ENCODE results near the gene SNCA.

SNCA gene

DNA sequence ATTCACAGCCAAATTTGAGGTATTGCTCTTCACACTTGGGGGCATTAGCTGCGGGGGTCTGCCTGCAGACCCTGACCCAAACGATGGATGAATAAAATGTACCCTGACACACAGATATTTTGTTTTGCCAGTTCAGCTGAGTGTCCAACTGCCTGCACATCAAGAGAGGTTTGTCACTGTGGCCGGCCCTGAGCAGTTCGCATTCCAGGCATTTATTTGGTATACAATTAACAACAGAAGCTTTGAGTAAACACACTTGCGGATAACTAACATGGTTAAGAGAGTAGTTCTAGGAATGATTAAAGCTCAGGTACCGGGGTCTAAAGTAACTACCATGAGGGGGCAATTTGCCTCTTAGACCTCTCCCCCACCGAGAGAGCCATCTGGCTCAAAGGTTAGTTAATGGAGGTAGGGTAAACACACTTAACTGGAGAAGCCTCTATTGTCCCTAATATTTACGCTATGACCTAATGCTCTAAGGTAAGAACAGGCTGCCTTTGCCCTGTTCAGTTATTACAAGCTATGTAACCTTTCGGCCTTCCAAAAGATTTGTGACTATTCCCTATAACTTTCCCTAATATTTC is 162.0 kb downstream of the SNCA start:
- TF ChIP-seq ZNF565 (CRISPR knock-in tag; conservative IDR thresholded peaks at IDR 0.05; ENCODE audit: low read depth) (no peak), BACH2 (CRISPR knock-in tag; IDR thresholded peaks at IDR 0.05; ENCODE audit: borderline replicate concordance) (no peak), ZNF8 (CRISPR knock-in tag; IDR thresholded peaks at IDR 0.05) (no peak), CSDC2 (CRISPR knock-in tag; IDR thresholded peaks at IDR 0.05) (no peak), PPARA (CRISPR knock-in tag; IDR thresholded peaks at IDR 0.05; ENCODE audit: borderline replicate concordance) (no peak), OSR1 (CRISPR knock-in tag; IDR thresholded peaks at IDR 0.05) (no peak), ARNTL (CRISPR knock-in tag; IDR thresholded peaks at IDR 0.05; ENCODE audit: borderline replicate concordance, low read depth) (no peak)
- TF ChIP-seq, protein P1, sequence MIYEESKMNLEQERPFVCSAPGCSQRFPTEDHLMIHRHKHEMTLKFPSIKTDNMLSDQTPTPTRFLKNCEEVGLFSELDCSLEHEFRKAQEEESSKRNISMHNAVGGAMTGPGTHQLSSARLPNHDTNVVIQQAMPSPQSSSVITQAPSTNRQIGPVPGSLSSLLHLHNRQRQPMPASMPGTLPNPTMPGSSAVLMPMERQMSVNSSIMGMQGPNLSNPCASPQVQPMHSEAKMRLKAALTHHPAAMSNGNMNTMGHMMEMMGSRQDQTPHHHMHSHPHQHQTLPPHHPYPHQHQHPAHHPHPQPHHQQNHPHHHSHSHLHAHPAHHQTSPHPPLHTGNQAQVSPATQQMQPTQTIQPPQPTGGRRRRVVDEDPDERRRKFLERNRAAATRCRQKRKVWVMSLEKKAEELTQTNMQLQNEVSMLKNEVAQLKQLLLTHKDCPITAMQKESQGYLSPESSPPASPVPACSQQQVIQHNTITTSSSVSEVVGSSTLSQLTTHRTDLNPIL (CRISPR knock-in tag; IDR thresholded peaks at IDR 0.05; ENCODE audit: low read depth) = no peak
- TF ChIP-seq, protein P2, sequence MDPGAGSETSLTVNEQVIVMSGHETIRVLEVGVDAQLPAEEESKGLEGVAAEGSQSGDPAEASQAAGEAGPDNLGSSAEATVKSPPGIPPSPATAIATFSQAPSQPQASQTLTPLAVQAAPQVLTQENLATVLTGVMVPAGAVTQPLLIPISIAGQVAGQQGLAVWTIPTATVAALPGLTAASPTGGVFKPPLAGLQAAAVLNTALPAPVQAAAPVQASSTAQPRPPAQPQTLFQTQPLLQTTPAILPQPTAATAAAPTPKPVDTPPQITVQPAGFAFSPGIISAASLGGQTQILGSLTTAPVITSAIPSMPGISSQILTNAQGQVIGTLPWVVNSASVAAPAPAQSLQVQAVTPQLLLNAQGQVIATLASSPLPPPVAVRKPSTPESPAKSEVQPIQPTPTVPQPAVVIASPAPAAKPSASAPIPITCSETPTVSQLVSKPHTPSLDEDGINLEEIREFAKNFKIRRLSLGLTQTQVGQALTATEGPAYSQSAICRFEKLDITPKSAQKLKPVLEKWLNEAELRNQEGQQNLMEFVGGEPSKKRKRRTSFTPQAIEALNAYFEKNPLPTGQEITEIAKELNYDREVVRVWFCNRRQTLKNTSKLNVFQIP (CRISPR knock-in tag; IDR thresholded peaks at IDR 0.05; ENCODE audit: borderline replicate concordance, low read depth) = no peak
- TF ChIP-seq, protein P3, sequence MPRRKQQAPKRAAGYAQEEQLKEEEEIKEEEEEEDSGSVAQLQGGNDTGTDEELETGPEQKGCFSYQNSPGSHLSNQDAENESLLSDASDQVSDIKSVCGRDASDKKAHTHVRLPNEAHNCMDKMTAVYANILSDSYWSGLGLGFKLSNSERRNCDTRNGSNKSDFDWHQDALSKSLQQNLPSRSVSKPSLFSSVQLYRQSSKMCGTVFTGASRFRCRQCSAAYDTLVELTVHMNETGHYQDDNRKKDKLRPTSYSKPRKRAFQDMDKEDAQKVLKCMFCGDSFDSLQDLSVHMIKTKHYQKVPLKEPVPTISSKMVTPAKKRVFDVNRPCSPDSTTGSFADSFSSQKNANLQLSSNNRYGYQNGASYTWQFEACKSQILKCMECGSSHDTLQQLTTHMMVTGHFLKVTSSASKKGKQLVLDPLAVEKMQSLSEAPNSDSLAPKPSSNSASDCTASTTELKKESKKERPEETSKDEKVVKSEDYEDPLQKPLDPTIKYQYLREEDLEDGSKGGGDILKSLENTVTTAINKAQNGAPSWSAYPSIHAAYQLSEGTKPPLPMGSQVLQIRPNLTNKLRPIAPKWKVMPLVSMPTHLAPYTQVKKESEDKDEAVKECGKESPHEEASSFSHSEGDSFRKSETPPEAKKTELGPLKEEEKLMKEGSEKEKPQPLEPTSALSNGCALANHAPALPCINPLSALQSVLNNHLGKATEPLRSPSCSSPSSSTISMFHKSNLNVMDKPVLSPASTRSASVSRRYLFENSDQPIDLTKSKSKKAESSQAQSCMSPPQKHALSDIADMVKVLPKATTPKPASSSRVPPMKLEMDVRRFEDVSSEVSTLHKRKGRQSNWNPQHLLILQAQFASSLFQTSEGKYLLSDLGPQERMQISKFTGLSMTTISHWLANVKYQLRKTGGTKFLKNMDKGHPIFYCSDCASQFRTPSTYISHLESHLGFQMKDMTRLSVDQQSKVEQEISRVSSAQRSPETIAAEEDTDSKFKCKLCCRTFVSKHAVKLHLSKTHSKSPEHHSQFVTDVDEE (CRISPR knock-in tag; IDR thresholded peaks at IDR 0.05) = no peak
- TF ChIP-seq, protein P4, sequence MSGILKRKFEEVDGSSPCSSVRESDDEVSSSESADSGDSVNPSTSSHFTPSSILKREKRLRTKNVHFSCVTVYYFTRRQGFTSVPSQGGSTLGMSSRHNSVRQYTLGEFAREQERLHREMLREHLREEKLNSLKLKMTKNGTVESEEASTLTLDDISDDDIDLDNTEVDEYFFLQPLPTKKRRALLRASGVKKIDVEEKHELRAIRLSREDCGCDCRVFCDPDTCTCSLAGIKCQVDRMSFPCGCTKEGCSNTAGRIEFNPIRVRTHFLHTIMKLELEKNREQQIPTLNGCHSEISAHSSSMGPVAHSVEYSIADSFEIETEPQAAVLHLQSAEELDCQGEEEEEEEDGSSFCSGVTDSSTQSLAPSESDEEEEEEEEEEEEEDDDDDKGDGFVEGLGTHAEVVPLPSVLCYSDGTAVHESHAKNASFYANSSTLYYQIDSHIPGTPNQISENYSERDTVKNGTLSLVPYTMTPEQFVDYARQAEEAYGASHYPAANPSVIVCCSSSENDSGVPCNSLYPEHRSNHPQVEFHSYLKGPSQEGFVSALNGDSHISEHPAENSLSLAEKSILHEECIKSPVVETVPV (CRISPR knock-in tag; IDR thresholded peaks at IDR 0.05) = no peak
- ATAC-seq = no peak

Measured in SK-N-SH treated with all-trans-retinoic acid at 6 μM for 48 hours (cell line).